Caco-2 (cell line): ENCODE results near the gene CWC22. TPM values are rescaled to one million over a fixed set of nuclear protein-coding genes. Genes with fewer than 3 reads are reported as not detected.
"Not testable (repeated sequence)": the region's sequence is repeated elsewhere in the genome, so short reads cannot be mapped to it uniquely, and the experiment has no call there.

Experiments
- BruUV-seq: library from RNA; stranded (reverse); fragments of 400-500 nt; replicated peaks from 2 replicates; lab custom pipeline; 2021; lab: Mats Ljungman, UMichigan
- CTCF ChIA-PET: fragments of 300-600 bp; sonication (Branson Sonifier 250); formaldehyde crosslinking; loops from one replicate; lab custom pipeline; 2022; ENCODE audit warnings: antibody characterized with exemption; lab: Charles Lee
- POLR2A ChIA-PET: fragments of 300-600 bp; sonication (Branson Sonifier 250); formaldehyde crosslinking; loops from one replicate; lab custom pipeline; 2022; ENCODE audit warnings: antibody characterized with exemption; lab: Charles Lee
- DNase-seq, 2 experiments: peaks; one replicate each; pipeline versions ENCODE4 v3.0.0 to v3.0.0-alpha.2; 2020 to 2022
- H3K27me3 ChIP-seq: replicated peaks from 2 replicates; pipeline ENCODE4 v1.6.0; 2011; ENCODE audit warnings: low read length; ENCODE audit not compliant: control insufficient read depth, insufficient read depth
- H3K36me3 ChIP-seq: 2 replicates; pipeline ENCODE4 v1.5.1; 2011; ENCODE audit warnings: low read length; ENCODE audit not compliant: control insufficient read depth, insufficient read depth
- H3K4me1 ChIP-seq: fragments of 250-450 bp; sonication (Bioruptor Pico); 2 replicates; pipeline ENCODE4 v1.5.1; 2020; ENCODE audit warnings: mild to moderate bottlenecking
- H3K4me3 ChIP-seq: 2 replicates; pipeline ENCODE4 v1.5.1; 2011; ENCODE audit warnings: low read depth, mild to moderate bottlenecking, control low read depth, low read length
- H3K9me3 ChIP-seq: fragments of 250-450 bp; sonication (Bioruptor Pico); 2 replicates; pipeline ENCODE4 v1.5.1; 2020; ENCODE audit warnings: mild to moderate bottlenecking, moderate library complexity
- H3K27ac Mint-ChIP-seq: one replicate; pipeline ENCODE4 v1.8.0; 2022; ENCODE audit warnings: mixed read lengths; ENCODE audit not compliant: unreplicated experiment
- H3K27me3 Mint-ChIP-seq: one replicate; pipeline ENCODE4 v1.8.0; 2022; ENCODE audit warnings: mixed read lengths; ENCODE audit not compliant: insufficient read depth, unreplicated experiment
- H3K36me3 Mint-ChIP-seq: one replicate; pipeline ENCODE4 v1.8.0; 2022; ENCODE audit warnings: mild to moderate bottlenecking, mixed read lengths; ENCODE audit not compliant: insufficient read depth, unreplicated experiment
- H3K4me1 Mint-ChIP-seq: one replicate; pipeline ENCODE4 v1.8.0; 2022; ENCODE audit warnings: low read depth, mixed read lengths; ENCODE audit not compliant: unreplicated experiment
- H3K4me3 Mint-ChIP-seq: one replicate; pipeline ENCODE4 v1.8.0; 2022; ENCODE audit warnings: mild to moderate bottlenecking, moderate library complexity, mixed read lengths; ENCODE audit not compliant: unreplicated experiment
- H3K9me3 Mint-ChIP-seq: one replicate; pipeline ENCODE4 v1.8.0; 2022; ENCODE audit warnings: mixed read lengths; ENCODE audit not compliant: unreplicated experiment
- intact Hi-C: fragments of 100-400 bp; cut with micrococcal nuclease; formaldehyde crosslinking; loops from one replicate; pipeline ENCODE4 v1.10.0; 2022; ENCODE audit not compliant: unreplicated experiment
- total RNA-seq: library from RNA; stranded (reverse); gene quantifications from 2 replicates; pipeline ENCODE4 v1.2.3, GENCODE V29; 2022
- TF ChIP-seq, protein P1 (sequence below), 2 experiments: fragments of 200-600 bp in 1 of 2; IDR thresholded peaks; 1 replicate in 1 of 2; 2 replicates in 1 of 2; pipeline versions ENCODE4 v1.5.1 to v1.8.0; 2011 to 2022; ENCODE audit warnings: antibody characterized with exemption in 1 of 2, control low read depth in 1 of 2, inconsistent platforms in 1 of 2, low read depth in 1 of 2, low read length in 1 of 2, mild to moderate bottlenecking in 1 of 2, moderate library complexity in 1 of 2; ENCODE audit not compliant: insufficient read depth in 1 of 2, severe bottlenecking in 1 of 2, unreplicated experiment in 1 of 2

CWC22 gene
- total RNA-seq, 1 experiment from 2014 or later = 20.3 TPM

DNA sequence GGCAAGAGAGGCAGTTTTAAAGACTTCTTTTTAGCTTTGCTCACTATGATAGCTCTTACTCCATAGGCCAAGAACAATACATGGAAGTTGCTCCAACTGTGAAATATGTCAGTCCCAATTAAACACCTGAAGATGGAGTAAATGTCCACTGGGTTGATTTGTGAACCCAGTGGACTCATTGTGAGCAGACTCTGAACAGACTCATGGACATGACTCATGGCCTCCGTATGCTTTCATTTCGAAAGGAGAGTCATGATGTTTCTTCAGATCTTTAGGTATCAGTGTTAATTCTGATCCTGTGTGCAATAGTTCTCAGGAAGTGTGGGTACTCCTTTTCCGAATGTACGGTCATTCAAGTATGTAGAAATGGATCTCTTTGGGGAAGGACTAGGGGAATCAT, 5.4 kb upstream of the CWC22 start:
- peaks cover 6% of the 10 kb centered on the region for H3K27me3 Mint-ChIP-seq
- Histone ChIP-seq H3K27me3 (no peaks in the 10 kb centered on the region), H3K36me3 (no peaks in the 10 kb centered on the region), H3K4me1 (no peaks in the 10 kb centered on the region), H3K4me3 (no peak overlapping the region), H3K9me3 (no peaks in the 10 kb centered on the region)
- intact Hi-C loops = no loop called here
- POLR2A ChIA-PET = no interaction called here
- H3K36me3 Mint-ChIP-seq = no peaks in the 10 kb centered on the region
- CTCF ChIA-PET = no interaction called here
- H3K9me3 Mint-ChIP-seq = no peaks in the 10 kb centered on the region
- H3K27ac Mint-ChIP-seq = no peak overlapping the region
- TF ChIP-seq, protein P1, sequence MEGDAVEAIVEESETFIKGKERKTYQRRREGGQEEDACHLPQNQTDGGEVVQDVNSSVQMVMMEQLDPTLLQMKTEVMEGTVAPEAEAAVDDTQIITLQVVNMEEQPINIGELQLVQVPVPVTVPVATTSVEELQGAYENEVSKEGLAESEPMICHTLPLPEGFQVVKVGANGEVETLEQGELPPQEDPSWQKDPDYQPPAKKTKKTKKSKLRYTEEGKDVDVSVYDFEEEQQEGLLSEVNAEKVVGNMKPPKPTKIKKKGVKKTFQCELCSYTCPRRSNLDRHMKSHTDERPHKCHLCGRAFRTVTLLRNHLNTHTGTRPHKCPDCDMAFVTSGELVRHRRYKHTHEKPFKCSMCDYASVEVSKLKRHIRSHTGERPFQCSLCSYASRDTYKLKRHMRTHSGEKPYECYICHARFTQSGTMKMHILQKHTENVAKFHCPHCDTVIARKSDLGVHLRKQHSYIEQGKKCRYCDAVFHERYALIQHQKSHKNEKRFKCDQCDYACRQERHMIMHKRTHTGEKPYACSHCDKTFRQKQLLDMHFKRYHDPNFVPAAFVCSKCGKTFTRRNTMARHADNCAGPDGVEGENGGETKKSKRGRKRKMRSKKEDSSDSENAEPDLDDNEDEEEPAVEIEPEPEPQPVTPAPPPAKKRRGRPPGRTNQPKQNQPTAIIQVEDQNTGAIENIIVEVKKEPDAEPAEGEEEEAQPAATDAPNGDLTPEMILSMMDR (IDR thresholded peaks at IDR 0.05; ENCODE audit: insufficient read depth in 1 of 2, low read depth in 1 of 2, low read length in 1 of 2, severe bottlenecking in 1 of 2, unreplicated experiment in 1 of 2) = no peak
- no TSS peak for BruUV-seq
- H3K4me1 Mint-ChIP-seq = no peaks in the 10 kb centered on the region
- no peak overlapping the region for H3K4me3 Mint-ChIP-seq
- DNase-seq = no peak

DNA sequence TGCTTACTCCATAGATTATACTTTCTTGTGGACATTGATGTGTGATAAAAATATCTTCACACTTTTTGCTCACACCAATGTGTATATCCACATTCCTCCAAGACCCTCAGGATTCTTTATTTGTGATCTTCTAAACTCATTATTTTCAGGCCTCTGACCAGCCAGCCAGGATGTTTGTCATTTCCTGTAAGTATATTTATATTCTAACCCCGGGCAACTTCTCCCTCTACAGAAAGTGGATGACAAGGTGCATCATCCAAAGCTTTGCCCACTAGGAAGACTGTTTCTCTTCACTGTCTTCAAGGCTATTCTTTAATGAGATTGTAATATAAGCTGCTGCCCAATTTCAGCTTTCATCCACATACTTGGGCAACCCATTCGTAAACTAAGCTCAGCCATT, 3.6 kb upstream of the CWC22 start:
- no peaks in the 10 kb centered on the region for H3K27me3 ChIP-seq
- POLR2A ChIA-PET = no interaction called here
- H3K9me3 ChIP-seq = no peaks in the 10 kb centered on the region

DNA sequence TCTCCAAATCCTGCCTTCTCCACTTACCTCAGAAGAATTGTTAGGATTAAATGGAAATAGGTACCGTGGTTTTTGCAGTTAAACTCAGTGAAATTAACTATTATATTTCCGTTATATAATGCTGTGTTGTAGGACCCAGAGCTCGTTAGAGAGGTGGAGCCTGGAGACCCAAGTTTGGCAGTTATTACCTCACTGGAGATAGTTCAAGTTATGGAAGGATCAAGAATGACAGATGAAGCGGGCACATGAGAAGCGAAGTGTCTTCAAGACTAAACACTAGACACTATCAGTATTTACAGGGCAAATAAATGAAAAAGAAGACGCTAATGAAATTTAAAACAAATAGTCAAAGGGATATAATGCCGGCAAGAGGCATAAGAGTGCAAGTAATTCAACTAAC, 866 bp downstream of the CWC22 start:
- no peaks in the 10 kb centered on the region for H3K9me3 Mint-ChIP-seq

More for the DNA sequence above, 3.6 kb upstream of the CWC22 start:
- TF ChIP-seq, protein P1 (IDR thresholded peaks at IDR 0.05; ENCODE audit: insufficient read depth in 1 of 2, low read depth in 1 of 2, low read length in 1 of 2, severe bottlenecking in 1 of 2, unreplicated experiment in 1 of 2) = no peak
- no peak overlapping the region for H3K27ac Mint-ChIP-seq
- no TSS peak for BruUV-seq
- CTCF ChIA-PET = no interaction called here
- H3K4me1 Mint-ChIP-seq = peaks cover 4% of the 10 kb centered on the region
- intact Hi-C loops = no loop called here
- H3K27me3 Mint-ChIP-seq = peaks cover 4% of the 10 kb centered on the region
- Histone ChIP-seq H3K4me1 (no peaks in the 10 kb centered on the region), H3K36me3 (no peaks in the 10 kb centered on the region), H3K4me3 (no peak overlapping the region)
- H3K4me3 Mint-ChIP-seq = no peak overlapping the region
- H3K9me3 Mint-ChIP-seq = no peaks in the 10 kb centered on the region
- DNase-seq = no peak
- peaks cover 7% of the 10 kb centered on the region for H3K36me3 Mint-ChIP-seq

DNA sequence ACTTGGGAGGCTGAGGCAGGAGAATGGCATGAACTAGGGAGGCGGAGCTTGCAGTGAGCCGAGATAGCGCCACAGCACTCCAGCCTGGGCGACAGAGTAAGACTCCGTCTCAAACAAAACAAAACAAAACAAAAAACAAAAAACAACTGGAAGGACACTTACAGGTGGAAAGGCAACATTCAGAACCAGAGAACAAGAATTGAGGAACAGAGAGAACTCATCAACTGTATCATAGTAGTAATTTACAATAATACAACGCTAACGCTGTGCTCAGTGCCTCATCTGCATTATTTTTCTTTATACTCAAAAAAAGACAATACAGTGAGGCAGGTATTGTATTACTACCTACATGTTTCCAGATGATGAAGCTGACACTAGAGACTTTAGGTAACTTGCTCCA, 1.6 kb downstream of the CWC22 start:
- not testable (repeated sequence) for H3K9me3 Mint-ChIP-seq

More for the DNA sequence above, 866 bp downstream of the CWC22 start:
- intact Hi-C loops = no loop called here
- TSS peak; percentile 53 for BruUV-seq
- CTCF ChIA-PET = no interaction called here
- H3K4me1 ChIP-seq = peaks cover 14% of the 10 kb centered on the region; the same call in 1 of the 2 replicates
- Mint-ChIP-seq H3K4me3 (peak overlapping the region; percentile 95), H3K27ac (peak overlapping the region; percentile 100), H3K36me3 (peaks cover 12% of the 10 kb centered on the region), H3K4me1 (peaks cover 21% of the 10 kb centered on the region), H3K27me3 (no peaks in the 10 kb centered on the region)
- POLR2A ChIA-PET = no interaction called here
- no peak for DNase-seq
- peak overlapping the region; percentile 81 for H3K4me3 ChIP-seq
- TF ChIP-seq, protein P1 (IDR thresholded peaks at IDR 0.05; ENCODE audit: insufficient read depth in 1 of 2, low read depth in 1 of 2, low read length in 1 of 2, severe bottlenecking in 1 of 2, unreplicated experiment in 1 of 2) = no peak
- H3K9me3 ChIP-seq = no peaks in the 10 kb centered on the region
- H3K27me3 ChIP-seq = no peaks in the 10 kb centered on the region
- no peaks in the 10 kb centered on the region for H3K36me3 ChIP-seq

More for the DNA sequence above, 1.6 kb downstream of the CWC22 start:
- BruUV-seq, intact Hi-C loops, CTCF ChIA-PET, H3K27ac Mint-ChIP-seq, DNase-seq, H3K27me3 ChIP-seq, H3K9me3 ChIP-seq, POLR2A ChIA-PET, H3K4me3 ChIP-seq, H3K36me3 ChIP-seq, H3K27me3 Mint-ChIP-seq: not testable (repeated sequence)
- peaks cover 14% of the 10 kb centered on the region; the same call in 1 of the 2 replicates for H3K4me1 ChIP-seq
- Mint-ChIP-seq H3K36me3 (peaks cover 12% of the 10 kb centered on the region), H3K4me3 (peak overlapping the region; percentile 95), H3K4me1 (peaks cover 21% of the 10 kb centered on the region)
